SU-DHL-6 (cell line): ENCODE measurements around the gene TGFBRAP1.

ENCODE experiments used
- EZH2phosphoT487 ChIP-seq: fragments of 200-600 bp; sonication (generic), shearing (Covaris generic); conservative IDR thresholded peaks from 2 replicates; pipeline ENCODE4 v1.6.1; 2018; ENCODE audit warnings: mild to moderate bottlenecking, antibody characterized with exemption, low read length, moderate library complexity, mixed read lengths
- TF ChIP-seq, protein P1 (sequence below): fragments of 200-600 bp; sonication (generic); IDR thresholded peaks from one replicate; pipeline ENCODE4 v1.5.1; 2017; ENCODE audit warnings: antibody characterized with exemption, mild to moderate bottlenecking, low read length, moderate library complexity; ENCODE audit not compliant: insufficient read depth, poor library complexity, severe bottlenecking

GRCh38 chr2:105237045-105237765 lies 92.3 kb downstream of the TGFBRAP1 start:
- TF ChIP-seq, protein P1, sequence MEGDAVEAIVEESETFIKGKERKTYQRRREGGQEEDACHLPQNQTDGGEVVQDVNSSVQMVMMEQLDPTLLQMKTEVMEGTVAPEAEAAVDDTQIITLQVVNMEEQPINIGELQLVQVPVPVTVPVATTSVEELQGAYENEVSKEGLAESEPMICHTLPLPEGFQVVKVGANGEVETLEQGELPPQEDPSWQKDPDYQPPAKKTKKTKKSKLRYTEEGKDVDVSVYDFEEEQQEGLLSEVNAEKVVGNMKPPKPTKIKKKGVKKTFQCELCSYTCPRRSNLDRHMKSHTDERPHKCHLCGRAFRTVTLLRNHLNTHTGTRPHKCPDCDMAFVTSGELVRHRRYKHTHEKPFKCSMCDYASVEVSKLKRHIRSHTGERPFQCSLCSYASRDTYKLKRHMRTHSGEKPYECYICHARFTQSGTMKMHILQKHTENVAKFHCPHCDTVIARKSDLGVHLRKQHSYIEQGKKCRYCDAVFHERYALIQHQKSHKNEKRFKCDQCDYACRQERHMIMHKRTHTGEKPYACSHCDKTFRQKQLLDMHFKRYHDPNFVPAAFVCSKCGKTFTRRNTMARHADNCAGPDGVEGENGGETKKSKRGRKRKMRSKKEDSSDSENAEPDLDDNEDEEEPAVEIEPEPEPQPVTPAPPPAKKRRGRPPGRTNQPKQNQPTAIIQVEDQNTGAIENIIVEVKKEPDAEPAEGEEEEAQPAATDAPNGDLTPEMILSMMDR = no peak
- TF ChIP-seq EZH2phosphoT487 = no peak
